Gastroesophageal sphincter (tissue), 3 donors: ENCODE data around the gene APP.

Experiments used
- CTCF ChIP-seq, 4 experiments: fragments of 200-600 bp in 2 of 4; fragments of 450-650 bp in 2 of 4; sonication (generic) in 1 of 4; IDR thresholded peaks; one replicate each; pipeline ENCODE4 v1.5.1; 2017 to 2019; ENCODE audit warnings: antibody characterized with exemption in 4 of 4, mild to moderate bottlenecking in 2 of 4, moderate library complexity in 2 of 4
- EP300 ChIP-seq: sonication (generic); formaldehyde crosslinking; IDR thresholded peaks from one replicate; pipeline ENCODE4 v1.6.1; 2017; ENCODE audit warnings: antibody characterized with exemption, mild to moderate bottlenecking
- POLR2A ChIP-seq, 2 donors: fragments of 450-650 bp; IDR thresholded peaks; one replicate each; pipeline ENCODE4 v1.6.1; 2017; ENCODE audit warnings: antibody characterized with exemption in 2 of 2, mild to moderate bottlenecking in 2 of 2, moderate library complexity in 1 of 2
- POLR2AphosphoS5 ChIP-seq: sonication (generic); formaldehyde crosslinking; IDR thresholded peaks from one replicate; pipeline ENCODE4 v1.6.1; 2017; ENCODE audit warnings: antibody characterized with exemption

- no peak for TF ChIP-seq CTCF (IDR thresholded peaks at IDR 0.05)
- TF ChIP-seq POLR2AphosphoS5 = no peak
- no peak for TF ChIP-seq POLR2A (IDR thresholded peaks at IDR 0.05)
- TF ChIP-seq EP300 = no peak
These were observed 210.8 kb downstream of the APP start for GRCh38 chr21:25959799-25960198.
